Stimulated activated CD8-positive, alpha-beta memory T cell treated with anti-CD3 and anti-CD28 coated beads, Interleukin-4, amount 100 ng/mL, for 24 hours (primary cell): ENCODE measurements around the gene C8A.

Source experiments
- DNase-seq: peaks from one replicate; pipeline ENCODE4 v3.0.0-alpha.2; 2020; ENCODE audit warnings: low read depth

The C8A gene

DNA sequence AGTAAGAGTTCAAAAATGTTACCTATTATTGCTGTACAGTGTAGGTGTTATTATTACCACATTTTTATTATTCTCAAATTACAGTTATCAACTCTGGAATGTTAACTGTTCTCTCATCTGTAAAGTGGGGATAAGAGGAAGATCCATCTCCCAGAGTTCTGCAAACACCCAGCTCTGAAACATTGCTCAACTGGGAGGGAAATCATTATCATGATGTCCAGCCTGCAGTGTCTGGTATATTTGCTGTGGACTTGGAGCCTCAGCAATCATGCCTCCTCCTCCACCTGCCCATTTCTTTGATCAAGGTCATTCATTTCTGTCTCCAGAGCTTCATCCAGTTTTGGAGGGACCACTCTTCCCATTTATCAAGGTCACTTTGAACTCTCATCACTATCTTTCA, 39.4 kb downstream of the C8A start:
- no peak for DNase-seq

DNA sequence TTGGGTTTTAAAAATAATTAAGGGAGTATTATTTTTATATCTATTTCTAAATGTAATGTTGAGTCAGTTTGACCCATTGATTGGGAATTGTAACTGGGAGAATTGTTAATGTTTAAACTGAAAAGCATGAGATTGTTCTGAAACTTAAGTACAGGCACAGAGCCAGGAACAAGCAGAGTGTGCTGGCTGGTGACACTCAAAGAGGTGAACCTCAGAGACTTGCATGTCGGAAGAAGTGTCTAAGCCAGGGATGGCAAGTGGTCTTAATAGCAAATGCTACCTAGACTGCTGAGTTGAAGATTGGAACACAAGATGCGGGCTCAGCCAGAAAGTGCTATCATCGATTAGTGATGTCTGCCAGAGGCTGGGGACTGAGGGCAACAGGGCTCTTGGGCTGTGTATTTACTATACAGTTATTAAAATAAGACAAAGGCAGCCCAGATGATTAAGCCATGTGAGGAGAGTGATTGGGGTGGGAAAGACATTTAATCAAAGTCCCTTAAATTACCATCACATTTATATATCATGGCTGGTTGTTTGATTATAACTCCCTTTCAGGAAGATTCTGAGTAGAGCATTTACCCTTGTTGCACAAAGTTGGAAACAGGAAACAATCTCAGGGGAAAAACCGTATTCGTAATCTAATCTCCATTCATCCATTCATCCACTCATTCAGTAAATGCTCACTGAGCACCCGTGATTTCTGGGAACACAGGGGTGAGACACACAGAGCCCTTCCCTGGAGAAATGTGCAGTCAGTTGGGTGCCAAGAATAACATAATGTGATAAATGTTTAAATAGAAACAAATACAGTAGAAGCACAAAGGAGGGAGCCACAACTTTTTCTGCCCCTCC, 42.8 kb downstream of the C8A start:
- DNase-seq: no peak

GRCh38 chr1:56898005-56898373, 43.4 kb downstream of the C8A start:
- DNase-seq: no peak

DNA sequence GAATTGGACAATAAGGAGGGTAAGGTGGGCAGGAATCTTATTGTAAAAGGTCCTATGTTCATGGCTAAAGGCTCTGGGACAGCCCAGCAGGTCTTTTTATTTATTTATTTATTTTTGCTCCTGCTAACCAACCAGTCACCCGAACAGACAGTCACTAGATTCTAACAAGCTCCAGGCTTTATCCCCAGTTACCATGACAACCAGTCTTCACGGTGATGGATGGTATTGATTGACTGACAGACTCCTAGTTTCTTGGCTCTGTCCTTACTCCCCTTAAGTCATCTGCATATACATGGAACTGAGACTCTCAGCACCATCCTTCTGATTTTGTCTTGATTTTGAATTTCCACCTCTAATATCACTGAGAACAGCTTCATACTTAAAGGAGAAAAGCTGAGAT, 44.3 kb downstream of the C8A start:
- DNase-seq: no peak

GRCh38 chr1:56901716-56902115, 47.1 kb downstream of the C8A start:
- no peak for DNase-seq

GRCh38 chr1:56903778-56904177, 49.2 kb downstream of the C8A start:
- DNase-seq: no peak

GRCh38 chr1:56904663-56905397, 50.2 kb downstream of the C8A start:
- no peak for DNase-seq

DNA sequence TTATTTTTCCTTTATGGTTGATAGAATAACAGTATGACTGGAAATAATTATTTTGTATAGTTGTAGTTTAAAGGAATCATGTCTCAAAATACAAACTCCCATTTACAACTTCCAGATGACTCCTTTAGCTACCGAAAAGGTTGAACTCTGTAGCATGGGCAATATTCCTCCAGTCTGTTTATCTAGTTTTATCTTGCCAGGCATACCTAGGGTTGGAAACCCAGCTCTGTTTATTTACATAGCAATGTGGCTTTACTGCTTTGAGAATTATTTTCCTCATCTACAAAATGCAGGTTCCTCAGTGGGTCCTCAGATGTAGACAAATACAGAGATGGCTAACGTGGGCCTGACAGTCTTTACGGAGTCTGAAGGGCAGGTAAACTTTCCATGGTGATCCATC, 51.1 kb downstream of the C8A start:
- no peak for DNase-seq

DNA sequence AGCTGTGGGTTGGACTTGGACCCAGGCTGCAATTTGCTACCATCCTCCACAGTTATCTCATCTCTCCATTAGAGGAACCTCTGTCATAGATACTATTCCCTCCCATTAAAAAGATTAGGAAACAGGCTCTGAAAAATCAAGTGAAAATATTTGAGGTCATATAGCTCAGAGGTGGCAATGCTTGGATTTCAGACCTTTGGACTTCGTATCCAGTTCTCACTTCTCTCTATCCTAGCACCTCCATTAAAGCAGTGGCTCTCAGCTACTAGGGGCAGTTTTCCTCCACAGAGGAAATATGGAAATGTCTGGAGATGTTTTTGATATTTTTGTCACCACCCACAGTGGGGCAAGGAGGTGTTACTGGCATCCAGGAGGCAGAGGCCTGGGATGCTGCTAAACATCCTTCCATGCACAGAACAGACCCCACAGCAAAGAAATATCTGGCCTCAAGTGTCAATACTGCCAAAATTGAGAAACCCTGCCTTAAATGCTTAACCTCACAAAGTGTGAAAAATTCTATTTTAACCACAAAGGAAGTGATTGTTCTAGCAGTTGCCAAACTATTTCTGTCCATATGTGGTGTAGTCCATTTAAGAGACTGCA, 54.1 kb downstream of the C8A start:
- no peak for DNase-seq

- DNase-seq: no peak
Measured at GRCh38 chr1:56910441-56910985, 55.9 kb downstream of the C8A start.

GRCh38 chr1:56911098-56911938, 56.7 kb downstream of the C8A start:
- no peak for DNase-seq

DNA sequence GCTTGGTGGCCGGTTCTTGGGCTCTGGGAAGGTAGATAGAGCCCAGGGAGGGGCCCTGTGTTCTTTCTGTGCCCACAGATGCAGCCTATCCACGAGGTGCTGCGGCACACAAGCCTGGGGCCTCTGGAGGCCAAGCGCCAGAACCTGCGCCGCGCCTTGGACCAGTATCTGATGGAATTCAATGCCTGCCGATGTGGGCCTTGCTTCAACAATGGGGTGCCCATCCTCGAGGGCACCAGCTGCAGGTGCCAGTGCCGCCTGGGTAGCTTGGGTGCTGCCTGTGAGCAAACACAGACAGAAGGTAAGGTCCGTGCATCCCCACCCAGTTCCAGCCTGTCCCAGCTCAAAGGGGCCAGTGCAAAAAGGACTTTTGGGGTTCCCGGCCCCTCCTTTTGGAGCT, 57.7 kb downstream of the C8A start:
- DNase-seq: no peak

- no peak for DNase-seq
Measured at GRCh38 chr1:56915960-56916359, 61.4 kb downstream of the C8A start.

DNA sequence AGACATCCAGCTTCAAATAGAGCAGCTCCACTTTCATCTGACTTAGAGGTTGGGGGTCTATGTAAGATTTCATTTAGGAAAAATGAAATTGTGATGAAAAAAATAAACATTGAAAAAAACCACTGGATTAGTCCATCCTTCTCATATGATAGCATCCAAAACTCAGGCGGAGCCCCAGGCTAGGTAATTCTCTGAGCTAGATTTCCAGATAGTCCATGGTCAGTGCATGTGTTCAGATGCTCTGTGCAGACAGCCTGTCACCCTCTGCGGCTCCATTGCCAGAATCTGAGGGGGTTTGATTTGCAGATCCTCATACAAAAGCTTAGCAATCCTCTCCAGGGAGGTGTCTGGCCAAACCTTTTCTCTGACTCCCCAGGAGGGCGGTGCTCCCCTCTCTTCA, 62.0 kb downstream of the C8A start:
- no peak for DNase-seq

DNA sequence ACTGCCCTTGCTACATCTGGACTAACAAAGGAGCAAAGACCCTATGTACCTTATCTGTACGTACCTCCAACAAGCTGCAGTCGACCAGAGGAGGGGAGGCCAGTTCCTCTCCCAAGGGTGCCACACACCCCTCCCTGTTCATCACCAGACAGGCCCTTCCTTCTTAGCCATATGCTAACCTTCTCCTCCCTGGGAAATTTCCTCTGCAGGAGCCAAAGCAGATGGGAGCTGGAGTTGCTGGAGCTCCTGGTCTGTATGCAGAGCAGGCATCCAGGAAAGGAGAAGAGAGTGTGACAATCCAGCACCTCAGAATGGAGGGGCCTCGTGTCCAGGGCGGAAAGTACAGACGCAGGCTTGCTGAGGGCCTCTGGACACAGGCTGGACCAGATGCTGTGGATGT, 62.8 kb downstream of the C8A start:
- no peak for DNase-seq

DNA sequence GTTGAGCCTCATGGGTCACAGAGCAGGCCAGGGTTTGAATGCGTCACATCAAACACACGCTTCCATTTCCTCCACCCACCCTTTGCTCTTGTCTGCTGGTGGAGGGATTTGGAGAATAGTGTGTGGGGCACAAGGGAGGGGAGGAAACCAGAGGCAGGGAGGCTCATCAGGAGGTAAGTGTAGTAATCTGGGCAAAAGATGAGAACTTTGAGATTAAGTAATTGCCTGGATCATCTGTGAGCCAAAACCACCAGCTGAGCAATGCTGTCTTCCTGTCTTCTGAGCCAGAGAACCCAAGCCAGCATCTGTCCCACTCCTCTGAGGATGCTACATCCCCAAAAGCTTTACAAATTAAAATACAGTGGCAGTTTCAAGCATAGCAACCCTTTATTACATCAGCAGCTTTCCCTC, 66.0 kb downstream of the C8A start:
- no peak for DNase-seq

GRCh38 chr1:56921479-56921878, 66.9 kb downstream of the C8A start:
- no peak for DNase-seq

DNA sequence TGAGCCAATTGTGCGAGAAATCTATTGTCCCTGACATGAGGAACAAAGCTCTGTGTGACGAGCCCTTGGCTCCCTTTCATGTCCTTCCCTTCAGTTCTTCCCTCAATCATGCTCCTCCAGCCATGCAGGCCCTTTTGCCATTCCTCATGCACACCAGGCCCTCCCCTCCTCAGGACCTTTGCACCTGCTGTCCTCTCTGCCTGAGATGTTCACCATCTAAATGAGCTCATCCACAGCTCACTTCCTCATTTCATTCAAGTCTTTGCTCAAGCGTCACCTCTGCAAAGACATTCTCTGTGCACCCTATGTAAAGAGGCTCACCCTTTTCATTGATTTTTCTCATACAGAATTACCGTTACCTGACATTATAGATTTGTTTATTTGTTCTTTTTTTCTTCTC, 67.5 kb downstream of the C8A start:
- DNase-seq: no peak

DNA sequence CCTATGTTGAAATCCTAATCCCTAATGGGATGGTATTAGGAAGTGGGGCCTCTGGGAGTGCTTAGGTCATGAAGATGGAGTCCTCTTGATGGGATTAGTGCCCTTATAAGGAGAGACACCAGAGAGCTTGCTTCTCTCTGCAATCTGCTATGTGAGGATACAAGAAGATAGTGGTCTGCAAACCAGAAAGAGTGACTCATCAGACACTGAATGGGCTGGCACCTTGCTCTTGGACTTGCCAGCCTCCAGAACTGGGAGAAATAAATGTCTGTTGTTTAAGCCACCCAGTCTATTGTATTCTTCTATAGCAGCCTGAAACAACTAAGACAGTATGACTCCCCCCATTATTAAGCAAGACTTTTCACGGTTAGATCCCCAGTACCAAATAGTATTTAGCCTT, 67.9 kb downstream of the C8A start:
- no peak for DNase-seq

DNA sequence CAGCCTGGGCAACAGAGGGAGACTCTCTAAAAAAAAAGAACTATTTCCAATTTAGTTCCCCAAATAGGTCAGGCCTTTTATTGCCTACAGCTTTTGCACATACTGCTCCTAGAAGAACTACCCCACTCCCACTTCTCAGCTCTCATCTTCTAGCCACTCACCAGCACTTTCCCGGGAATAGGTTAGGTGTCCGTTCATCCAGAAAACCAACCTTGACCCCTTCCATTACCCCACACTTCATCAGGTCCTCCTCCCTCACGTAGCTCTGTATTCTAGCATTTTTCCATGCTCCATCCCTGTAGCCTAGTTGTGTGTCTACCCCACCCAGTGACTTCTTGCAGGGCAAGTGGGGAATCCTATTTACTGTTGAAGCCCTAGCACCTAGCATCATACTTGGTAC, 68.6 kb downstream of the C8A start:
- DNase-seq: no peak

- DNase-seq: no peak
Measured at GRCh38 chr1:56924116-56924515, 69.5 kb downstream of the C8A start.

DNA sequence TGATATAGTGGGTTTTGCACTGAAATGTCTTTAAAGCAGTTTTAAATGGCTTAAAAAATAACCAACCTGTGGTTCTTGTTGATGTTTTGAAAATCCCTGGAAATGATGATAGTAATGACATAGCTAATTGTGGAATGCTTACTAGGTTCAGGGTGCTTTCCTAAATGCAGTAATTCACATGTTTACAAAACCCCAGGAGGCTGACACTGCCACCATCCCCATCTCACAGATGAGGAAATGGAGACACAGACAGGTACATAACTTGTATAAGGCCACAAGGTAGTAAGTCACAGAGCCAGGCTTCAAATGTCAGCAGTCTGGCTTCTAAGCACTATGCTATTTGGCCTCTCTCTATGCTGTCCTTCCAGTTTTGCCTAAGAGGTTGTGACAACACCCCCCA, 70.6 kb downstream of the C8A start:
- no peak for DNase-seq
